Activated T-cell treated with anti-CD3 and anti-CD28 coated beads, Interleukin-2, amount 50 U/mL, for 24 hours (primary cell): ENCODE measurements around the gene RASGRP4.
"Not testable (repeated sequence)": the region's sequence is repeated elsewhere in the genome, so short reads cannot be mapped to it uniquely, and the experiment has no call there.

Experiments used
- DNase-seq: peaks from one replicate; pipeline ENCODE4 v3.0.0-alpha.2; 2020
- H3K27ac Mint-ChIP-seq: 2 replicates; pipeline ENCODE4 v1.8.0; 2020; ENCODE audit warnings: mild to moderate bottlenecking, mixed read lengths
- H3K27me3 Mint-ChIP-seq: 2 replicates; pipeline ENCODE4 v1.8.0; 2020; ENCODE audit warnings: mixed read lengths
- H3K36me3 Mint-ChIP-seq: 2 replicates; pipeline ENCODE4 v1.8.0; 2020; ENCODE audit warnings: low read depth, mixed read lengths
- H3K4me1 Mint-ChIP-seq: 2 replicates; pipeline ENCODE4 v1.8.0; 2020; ENCODE audit warnings: low read depth, mixed read lengths
- H3K4me3 Mint-ChIP-seq: 2 replicates; pipeline ENCODE4 v1.8.0; 2020; ENCODE audit warnings: mild to moderate bottlenecking, moderate library complexity, mixed read lengths
- H3K9me3 Mint-ChIP-seq: 2 replicates; pipeline ENCODE4 v1.8.0; 2020; ENCODE audit warnings: mixed read lengths

The RASGRP4 gene

GRCh38 chr19:38434549-38435051 is 8.6 kb upstream of the RASGRP4 start:
- Mint-ChIP-seq H3K4me3 (peak overlapping the region; percentile 58), H3K4me1 (peaks cover 12% of the 10 kb centered on the region), H3K9me3 (no peaks in the 10 kb centered on the region), H3K27ac (no peak overlapping the region), H3K27me3 (peaks cover 26% of the 10 kb centered on the region), H3K36me3 (no peaks in the 10 kb centered on the region)
- DNase-seq, result no peak

- peaks cover 23% of the 10 kb centered on the region for H3K4me1 Mint-ChIP-seq
These were observed 7.3 kb upstream of the RASGRP4 start, which contains the start of gene RYR1 for GRCh38 chr19:38433268-38433733. RYR1 (plus strand) TSS chr19:38433691; CDS start chr19:38433830, 139 bp downstream.

GRCh38 chr19:38430931-38431330 is 4.9 kb upstream of the RASGRP4 start:
- H3K4me1 Mint-ChIP-seq, result peaks cover 41% of the 10 kb centered on the region
- no peak for DNase-seq
- peaks cover 20% of the 10 kb centered on the region for H3K27me3 Mint-ChIP-seq
- H3K9me3 Mint-ChIP-seq, result peaks cover 2% of the 10 kb centered on the region
- H3K4me3 Mint-ChIP-seq, result no peak overlapping the region
- H3K27ac Mint-ChIP-seq, result no peak overlapping the region
- H3K36me3 Mint-ChIP-seq, result no peaks in the 10 kb centered on the region

More at GRCh38 chr19:38433268-38433733, 7.3 kb upstream of the RASGRP4 start, which contains the start of gene RYR1:
- Mint-ChIP-seq H3K27me3 (peaks cover 26% of the 10 kb centered on the region), H3K4me3 (peak within 1 kb of the TSS; percentile 58), H3K36me3 (no peaks in the 10 kb centered on the region), H3K9me3 (no peaks in the 10 kb centered on the region), H3K27ac (no peak within 1 kb of the TSS)
- DNase-seq, result peak; percentile 74

GRCh38 chr19:38429811-38430156 is 3.8 kb upstream of the RASGRP4 start:
- no peak for DNase-seq
- peak overlapping the region; percentile 96 for H3K27ac Mint-ChIP-seq
- peaks cover 13% of the 10 kb centered on the region for H3K27me3 Mint-ChIP-seq
- H3K9me3 Mint-ChIP-seq, result peaks cover 2% of the 10 kb centered on the region
- peak overlapping the region; percentile 18 for H3K4me3 Mint-ChIP-seq
- peaks cover 47% of the 10 kb centered on the region for H3K4me1 Mint-ChIP-seq
- H3K36me3 Mint-ChIP-seq, result no peaks in the 10 kb centered on the region

GRCh38 chr19:38429055-38429810 is 3.2 kb upstream of the RASGRP4 start:
- Mint-ChIP-seq H3K4me3 (peak overlapping the region; percentile 36), H3K27me3 (peaks cover 10% of the 10 kb centered on the region), H3K27ac (peak overlapping the region; percentile 96), H3K9me3 (peaks cover 2% of the 10 kb centered on the region), H3K36me3 (no peaks in the 10 kb centered on the region), H3K4me1 (peaks cover 46% of the 10 kb centered on the region)
- peak; percentile 58 for DNase-seq

- H3K27me3 Mint-ChIP-seq, H3K9me3 Mint-ChIP-seq, H3K36me3 Mint-ChIP-seq: not testable (repeated sequence)
- Mint-ChIP-seq H3K27ac (peak overlapping the region; percentile 91), H3K4me1 (peaks cover 37% of the 10 kb centered on the region), H3K4me3 (peak overlapping the region; percentile 64)
- peak; percentile 50 for DNase-seq
These were observed 1.1 kb upstream of the RASGRP4 start for GRCh38 chr19:38427035-38427677.

- peak overlapping the region; percentile 64 for H3K4me3 Mint-ChIP-seq
- H3K27me3 Mint-ChIP-seq, result peaks cover 2% of the 10 kb centered on the region
- H3K4me1 Mint-ChIP-seq, result peaks cover 37% of the 10 kb centered on the region
- no peaks in the 10 kb centered on the region for H3K36me3 Mint-ChIP-seq
- no peak overlapping the region for H3K27ac Mint-ChIP-seq
- DNase-seq, result no peak
- peaks cover 2% of the 10 kb centered on the region for H3K9me3 Mint-ChIP-seq
These were observed 703 bp downstream of the RASGRP4 start for GRCh38 chr19:38425222-38425809.

- Mint-ChIP-seq H3K9me3 (peaks cover 2% of the 10 kb centered on the region), H3K4me1 (peaks cover 32% of the 10 kb centered on the region), H3K27me3 (peaks cover 2% of the 10 kb centered on the region), H3K4me3 (no peak overlapping the region), H3K27ac (no peak overlapping the region), H3K36me3 (no peaks in the 10 kb centered on the region)
- DNase-seq, result no peak
These were observed 1.7 kb downstream of the RASGRP4 start for GRCh38 chr19:38424272-38424671.

- Mint-ChIP-seq H3K4me3 (no peak overlapping the region), H3K4me1 (peaks cover 34% of the 10 kb centered on the region), H3K27me3 (peaks cover 2% of the 10 kb centered on the region), H3K9me3 (peaks cover under 1% of the 10 kb centered on the region), H3K36me3 (no peaks in the 10 kb centered on the region), H3K27ac (no peak overlapping the region)
- no peak for DNase-seq
These were observed 3.6 kb downstream of the RASGRP4 start for GRCh38 chr19:38422438-38422837.

- no peaks in the 10 kb centered on the region for H3K9me3 Mint-ChIP-seq
- H3K36me3 Mint-ChIP-seq, result no peaks in the 10 kb centered on the region
- DNase-seq, result no peak
- H3K4me1 Mint-ChIP-seq, result peaks cover 34% of the 10 kb centered on the region
- no peak overlapping the region for H3K27ac Mint-ChIP-seq
- H3K27me3 Mint-ChIP-seq, result peaks cover 2% of the 10 kb centered on the region
- H3K4me3 Mint-ChIP-seq, result no peak overlapping the region
These were observed 4.2 kb downstream of the RASGRP4 start for GRCh38 chr19:38421856-38422255.

- peaks cover 31% of the 10 kb centered on the region for H3K4me1 Mint-ChIP-seq
- H3K27me3 Mint-ChIP-seq, result peaks cover 2% of the 10 kb centered on the region
- DNase-seq, result no peak
- H3K27ac Mint-ChIP-seq, result no peak overlapping the region
- H3K4me3 Mint-ChIP-seq, result no peak overlapping the region
- H3K9me3 Mint-ChIP-seq, result no peaks in the 10 kb centered on the region
- no peaks in the 10 kb centered on the region for H3K36me3 Mint-ChIP-seq
These were observed 5.1 kb downstream of the RASGRP4 start for GRCh38 chr19:38420935-38421334.

- Mint-ChIP-seq H3K4me3 (peak overlapping the region; percentile 72), H3K27me3 (no peaks in the 10 kb centered on the region), H3K9me3 (no peaks in the 10 kb centered on the region), H3K36me3 (no peaks in the 10 kb centered on the region), H3K4me1 (peaks cover 24% of the 10 kb centered on the region), H3K27ac (peak overlapping the region; percentile 80)
- DNase-seq, result peak; percentile 75
These were observed 8.2 kb downstream of the RASGRP4 start for GRCh38 chr19:38417544-38418506.

- Mint-ChIP-seq H3K27me3 (no peaks in the 10 kb centered on the region), H3K9me3 (no peaks in the 10 kb centered on the region), H3K4me1 (peaks cover 24% of the 10 kb centered on the region), H3K4me3 (peak overlapping the region; percentile 72), H3K27ac (peak overlapping the region; percentile 80), H3K36me3 (peaks cover 4% of the 10 kb centered on the region)
- no peak for DNase-seq
These were observed 8.9 kb downstream of the RASGRP4 start for GRCh38 chr19:38417146-38417543.

- peaks cover 18% of the 10 kb centered on the region for H3K4me1 Mint-ChIP-seq
- no peak overlapping the region for H3K27ac Mint-ChIP-seq
- no peaks in the 10 kb centered on the region for H3K9me3 Mint-ChIP-seq
- no peaks in the 10 kb centered on the region for H3K27me3 Mint-ChIP-seq
- H3K4me3 Mint-ChIP-seq, result no peak overlapping the region
- peaks cover 11% of the 10 kb centered on the region for H3K36me3 Mint-ChIP-seq
- DNase-seq, result no peak
These were observed 12.6 kb downstream of the RASGRP4 start for GRCh38 chr19:38413416-38413815.
